ENCODE results near the gene MAP1S.

The MAP1S gene

GRCh38 chr19:17758515-17758914, 39.2 kb downstream of the MAP1S start:
- no peak for TF ChIP-seq CTCF (IDR thresholded peaks at IDR 0.05; ENCODE audit: control insufficient read depth, extremely low read depth, insufficient read depth)
- H3K4me3 ChIP-seq (ENCODE audit: low read depth, low read length) = no peak overlapping the region
- DNase-seq (ENCODE audit: low read depth) = no peak

GRCh38 chr19:17761148-17761547, 41.9 kb downstream of the MAP1S start:
- TF ChIP-seq CTCF (IDR thresholded peaks at IDR 0.05; ENCODE audit: control insufficient read depth, extremely low read depth, insufficient read depth) = no peak
- H3K4me3 ChIP-seq (ENCODE audit: low read depth, low read length) = no peak overlapping the region
- DNase-seq (ENCODE audit: low read depth) = no peak

GRCh38 chr19:17762505-17763229, 43.4 kb downstream of the MAP1S start:
- TF ChIP-seq CTCF (IDR thresholded peaks at IDR 0.05; ENCODE audit: control insufficient read depth, extremely low read depth, insufficient read depth) = no peak
- no peak overlapping the region for H3K4me3 ChIP-seq (ENCODE audit: low read depth, low read length)
- DNase-seq (ENCODE audit: low read depth) = no peak

- H3K4me3 ChIP-seq (ENCODE audit: low read depth, low read length) = no peak overlapping the region
- no peak for DNase-seq (ENCODE audit: low read depth)
- no peak for TF ChIP-seq CTCF (IDR thresholded peaks at IDR 0.05; ENCODE audit: control insufficient read depth, extremely low read depth, insufficient read depth)
Observed at GRCh38 chr19:17764348-17764747, 45.1 kb downstream of the MAP1S start.

GRCh38 chr19:17765069-17765618, 45.9 kb downstream of the MAP1S start:
- DNase-seq (ENCODE audit: low read depth) = no peak
- H3K4me3 ChIP-seq (ENCODE audit: low read depth, low read length) = no peak overlapping the region
- no peak for TF ChIP-seq CTCF (IDR thresholded peaks at IDR 0.05; ENCODE audit: control insufficient read depth, extremely low read depth, insufficient read depth)

GRCh38 chr19:17766543-17767131, 47.4 kb downstream of the MAP1S start:
- peak; percentile 80 for TF ChIP-seq CTCF (IDR thresholded peaks at IDR 0.05; ENCODE audit: control insufficient read depth, extremely low read depth, insufficient read depth)
- H3K4me3 ChIP-seq (ENCODE audit: low read depth, low read length) = peak overlapping the region; percentile 36
- peak; percentile 61 for DNase-seq (ENCODE audit: low read depth)
